HG02884 (cell line): ENCODE data around the gene DCBLD1.

Experiments
- ATAC-seq: cut with Tn5 transposase; IDR thresholded peaks from one replicate; pipeline ENCODE4 v1.9.1; 2021; ENCODE audit warnings: mild to moderate bottlenecking, moderate library complexity; ENCODE audit not compliant: unreplicated experiment

Gene DCBLD1

GRCh38 chr6:117555262-117555849 lies 72.9 kb downstream of the DCBLD1 start:
- ATAC-seq = no peak

- ATAC-seq = no peak
Measured at GRCh38 chr6:117555882-117556498, 73.5 kb downstream of the DCBLD1 start.

GRCh38 chr6:117557951-117558350 lies 75.5 kb downstream of the DCBLD1 start:
- no peak for ATAC-seq

- ATAC-seq = no peak
Measured at GRCh38 chr6:117558818-117559217, 76.3 kb downstream of the DCBLD1 start.

- ATAC-seq = no peak
Measured at GRCh38 chr6:117559299-117559698, 76.8 kb downstream of the DCBLD1 start.

GRCh38 chr6:117561128-117561527 lies 78.7 kb downstream of the DCBLD1 start:
- ATAC-seq = no peak

- ATAC-seq = no peak
Measured at GRCh38 chr6:117564681-117565080, 82.2 kb downstream of the DCBLD1 start.

- ATAC-seq = no peak
Measured at GRCh38 chr6:117568247-117568646, 85.8 kb downstream of the DCBLD1 start.

- ATAC-seq = no peak
Measured at GRCh38 chr6:117568831-117569410, 86.4 kb downstream of the DCBLD1 start.

GRCh38 chr6:117573006-117573680 lies 90.7 kb downstream of the DCBLD1 start:
- ATAC-seq = no peak

GRCh38 chr6:117574198-117574597 lies 91.7 kb downstream of the DCBLD1 start:
- no peak for ATAC-seq

- ATAC-seq = no peak
Measured at GRCh38 chr6:117585647-117586046, 103.2 kb downstream of the DCBLD1 start.

- ATAC-seq = no peak
Measured at GRCh38 chr6:117590447-117590846, 108.0 kb downstream of the DCBLD1 start.

GRCh38 chr6:117591405-117591804 lies 108.9 kb downstream of the DCBLD1 start:
- ATAC-seq = no peak

- ATAC-seq = no peak
Measured at GRCh38 chr6:117592983-117593759, 110.7 kb downstream of the DCBLD1 start.

- ATAC-seq = no peak
Measured at GRCh38 chr6:117595099-117595923, 112.8 kb downstream of the DCBLD1 start.

GRCh38 chr6:117597755-117598154 lies 115.3 kb downstream of the DCBLD1 start:
- ATAC-seq = no peak
